Activated effector memory CD4-positive, alpha-beta T cell treated with Interleukin-2 at 50 U/mL for 16 hours (primary cell): ENCODE results near the gene CPNE1.
"Not testable (repeated sequence)": the region's sequence is repeated elsewhere in the genome, so short reads cannot be mapped to it uniquely, and the experiment has no call there.

ENCODE experiments used
- DNase-seq: peaks from one replicate; pipeline ENCODE4 v3.0.0-alpha.2; 2020

The CPNE1 gene

DNA sequence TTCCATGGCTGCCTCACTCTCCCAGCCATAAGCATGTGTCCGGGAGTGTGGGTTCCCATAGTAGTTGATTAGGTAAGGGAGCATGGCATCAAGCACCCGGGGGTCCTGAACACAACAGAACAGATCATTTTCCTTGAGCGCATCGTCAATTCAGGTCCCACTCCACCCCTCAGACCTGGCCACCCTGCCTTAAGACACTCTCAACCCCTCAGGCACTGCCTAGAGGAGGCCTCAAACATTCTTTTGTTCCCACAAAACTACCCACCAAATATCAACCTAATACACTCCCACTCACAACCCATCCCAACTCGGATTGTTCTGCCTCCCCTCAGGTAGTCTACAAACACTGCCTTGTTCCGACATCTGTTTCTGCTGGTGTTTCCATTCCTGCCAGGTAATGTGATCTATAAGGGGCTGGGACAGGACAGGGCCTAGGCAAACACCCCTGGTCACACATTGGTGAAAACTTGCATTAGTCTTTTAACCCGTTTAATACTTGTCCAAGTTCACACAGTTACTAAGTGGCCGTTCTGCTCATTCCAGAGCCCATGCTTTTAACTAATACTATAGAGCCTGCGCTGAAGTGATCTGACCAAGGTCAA, 33.1 kb upstream of the CPNE1 start:
- DNase-seq = no peak

DNA sequence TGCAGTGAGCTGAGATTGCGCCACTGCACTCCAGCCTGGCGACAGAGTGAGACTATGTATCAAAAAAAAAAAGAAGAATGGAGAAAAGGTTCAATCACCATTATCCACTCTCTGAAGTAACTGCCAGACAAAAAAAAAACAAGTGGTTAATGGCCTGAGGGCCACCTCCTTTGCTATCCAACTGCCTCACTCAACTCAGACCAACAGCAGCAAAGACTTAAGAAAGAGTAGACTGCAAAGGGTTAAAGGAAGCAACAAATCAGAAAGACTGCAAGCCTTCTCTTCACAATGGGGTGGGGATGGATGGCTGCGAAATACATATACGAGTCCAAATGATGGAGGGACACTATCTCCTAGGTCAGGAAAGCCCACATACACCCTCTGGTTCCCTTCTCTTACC, 31.3 kb upstream of the CPNE1 start:
- no peak for DNase-seq

DNA sequence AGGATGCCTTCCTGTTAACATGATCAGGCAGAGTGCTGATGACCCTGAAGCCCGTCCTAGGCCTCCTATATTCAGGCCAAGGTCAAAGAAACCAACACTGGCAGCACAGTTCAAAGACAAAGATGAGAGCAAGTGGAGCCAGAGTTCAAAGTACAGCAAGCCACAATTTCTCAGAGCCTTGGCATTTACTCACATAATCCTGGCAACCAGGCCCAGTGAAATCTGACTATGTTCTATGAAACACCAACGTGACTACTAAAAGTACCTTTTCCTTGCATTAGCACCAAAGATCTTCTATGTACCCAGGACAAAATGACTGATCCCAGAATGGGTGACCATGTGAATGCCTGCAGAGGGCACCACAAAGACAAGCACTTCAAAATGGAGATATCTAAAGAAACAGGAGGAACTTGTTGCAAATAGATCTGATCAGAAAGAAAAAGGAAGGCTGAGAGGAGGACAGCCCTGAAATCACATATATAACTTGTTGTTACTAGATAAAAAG, 30.6 kb upstream of the CPNE1 start:
- no peak for DNase-seq

DNA sequence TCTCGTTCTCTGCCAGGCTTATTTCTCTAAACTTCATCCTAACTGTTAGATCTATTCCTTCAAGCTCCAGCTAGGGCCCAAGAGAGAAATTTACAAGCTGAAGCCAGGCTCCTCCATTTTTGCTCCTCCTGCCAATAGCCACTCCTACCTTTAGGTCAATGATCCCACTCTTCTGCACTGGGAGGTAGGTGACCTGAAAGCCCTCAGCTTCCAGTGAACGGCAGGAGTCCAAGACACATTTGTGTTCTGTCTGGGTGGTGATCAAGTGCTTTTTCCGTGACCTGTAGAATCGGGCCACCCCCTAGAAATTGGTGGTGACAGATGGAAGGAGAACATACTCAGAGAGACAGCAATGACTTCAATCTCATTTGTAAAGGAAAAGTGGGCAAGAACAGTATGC, 25.6 kb upstream of the CPNE1 start:
- DNase-seq = no peak

DNA sequence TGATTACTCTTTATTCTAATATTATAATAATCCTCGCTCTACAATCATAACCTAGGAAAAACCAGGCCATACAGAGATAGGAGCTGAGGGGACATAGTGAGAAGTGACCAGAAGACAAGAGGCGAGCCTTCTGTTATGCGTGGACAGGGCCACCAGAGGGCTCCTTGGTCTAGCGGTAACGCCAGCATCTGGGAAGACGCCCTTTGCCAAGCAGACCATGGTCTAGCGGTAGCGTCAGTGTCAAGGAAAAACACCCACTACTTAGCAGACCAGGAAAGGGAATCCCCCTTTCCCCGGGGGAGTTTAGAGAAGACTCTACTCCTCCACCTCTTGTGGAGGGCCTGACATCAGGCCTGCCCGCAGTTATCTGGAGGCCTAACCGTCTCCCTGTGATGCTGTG, 22.2 kb upstream of the CPNE1 start:
- DNase-seq = not testable (repeated sequence)

DNA sequence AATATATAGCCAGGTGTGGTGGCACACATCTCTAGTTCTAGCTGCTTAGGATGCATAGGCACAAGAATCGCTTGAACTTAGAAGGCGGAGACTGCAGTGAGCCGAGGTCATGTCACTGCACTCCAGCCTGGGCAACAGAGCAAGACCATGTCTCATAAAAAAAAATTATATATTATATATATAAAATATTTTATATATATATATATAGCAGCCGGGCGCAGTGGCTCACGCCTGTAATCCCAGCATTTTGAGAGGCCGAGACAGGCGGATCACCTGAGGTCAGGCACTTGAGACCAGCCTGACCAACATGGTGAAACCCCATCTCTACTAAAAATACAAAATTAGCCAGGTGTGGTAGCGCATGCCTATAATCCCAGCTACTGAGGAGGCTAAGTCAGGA, 20.7 kb upstream of the CPNE1 start:
- DNase-seq = not testable (repeated sequence)

DNA sequence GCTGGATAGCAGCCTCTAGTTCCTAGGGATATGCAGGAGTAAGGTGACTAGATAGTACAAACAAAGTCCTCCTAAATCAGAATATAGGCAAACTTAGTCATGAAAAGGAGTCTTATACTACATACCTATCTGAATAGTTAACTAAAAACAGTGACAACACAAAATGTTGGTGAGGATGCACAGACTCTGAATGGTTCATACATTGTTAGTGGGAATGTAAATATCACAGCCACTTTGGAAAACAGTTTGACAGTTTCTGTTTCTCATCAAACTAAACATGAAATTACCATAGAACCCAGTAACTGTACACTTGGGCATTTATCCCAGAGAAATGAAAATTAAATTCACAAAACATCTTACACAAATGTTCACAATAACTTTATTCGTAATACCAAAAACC, 17.3 kb upstream of the CPNE1 start:
- no peak for DNase-seq

DNA sequence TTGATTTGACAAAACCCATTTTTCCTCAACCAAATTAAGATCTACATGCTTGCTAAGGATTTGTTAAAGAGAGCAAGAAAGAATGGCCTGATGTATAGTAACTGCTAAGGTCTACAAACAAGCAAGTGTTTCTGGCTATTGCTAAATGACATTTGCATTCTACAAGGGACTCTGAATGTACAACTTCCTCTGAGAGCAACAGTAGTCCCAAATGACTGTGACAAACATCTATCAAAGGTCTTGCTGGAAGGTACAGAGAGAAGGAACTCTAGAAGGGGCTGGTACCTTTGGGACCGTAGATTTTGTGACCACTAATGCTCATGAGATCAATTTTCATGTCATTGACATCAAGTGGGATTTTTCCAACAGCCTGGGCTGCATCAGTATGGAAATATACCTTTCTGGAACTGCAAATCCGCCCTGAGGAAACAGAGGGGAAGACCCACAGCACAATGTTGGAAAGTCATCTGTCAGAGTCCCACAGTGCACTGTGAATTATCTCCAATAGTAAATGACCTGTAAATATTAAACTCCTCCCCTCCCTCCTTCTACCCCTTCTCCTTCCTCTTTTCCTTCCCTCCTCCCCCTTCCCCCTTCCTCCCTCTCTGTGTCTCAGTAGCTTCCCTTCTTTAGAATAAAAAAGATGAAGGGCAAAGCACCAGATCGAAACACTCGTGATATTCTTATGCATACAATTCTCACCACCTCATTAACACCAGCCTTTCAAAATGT, 15.9 kb upstream of the CPNE1 start:
- no peak for DNase-seq

DNA sequence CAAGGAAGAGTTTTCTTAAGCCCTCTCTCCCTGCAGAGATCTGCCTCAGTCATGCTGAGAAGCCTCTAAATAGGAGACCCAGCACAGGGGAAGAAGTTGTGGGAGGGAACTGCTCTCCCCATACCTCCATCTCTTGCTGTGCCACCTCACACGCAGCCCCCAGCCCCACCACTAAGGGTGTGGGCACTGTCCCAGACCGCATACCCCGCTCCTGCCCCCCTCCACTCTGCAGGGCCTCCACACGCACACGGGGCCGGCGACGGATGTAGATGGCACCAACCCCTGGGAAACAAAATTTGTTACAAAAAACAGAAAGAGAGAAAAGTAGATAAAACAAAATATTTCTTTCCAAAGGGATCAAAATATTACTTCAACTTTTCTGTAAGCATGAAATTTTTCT, 10.2 kb upstream of the CPNE1 start:
- DNase-seq = no peak

DNA sequence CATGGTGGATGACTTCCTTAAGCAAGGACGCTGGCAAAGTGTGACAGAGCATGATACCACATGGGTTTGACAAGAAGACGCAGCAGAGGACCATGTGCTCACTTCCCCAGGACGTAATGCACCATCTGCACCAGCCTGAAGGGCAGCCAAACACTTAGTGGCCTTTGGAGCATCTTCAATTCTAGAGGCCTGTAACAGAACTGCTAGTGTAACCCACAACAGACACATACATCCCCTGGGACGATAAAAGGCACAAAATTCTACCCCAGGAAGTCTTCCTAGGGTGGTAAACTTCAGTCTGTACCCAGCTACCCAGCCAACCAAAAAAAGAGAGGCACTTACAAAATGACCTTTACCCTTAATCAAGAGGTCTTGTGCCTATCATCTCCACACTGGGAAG, 9.2 kb upstream of the CPNE1 start:
- no peak for DNase-seq

DNA sequence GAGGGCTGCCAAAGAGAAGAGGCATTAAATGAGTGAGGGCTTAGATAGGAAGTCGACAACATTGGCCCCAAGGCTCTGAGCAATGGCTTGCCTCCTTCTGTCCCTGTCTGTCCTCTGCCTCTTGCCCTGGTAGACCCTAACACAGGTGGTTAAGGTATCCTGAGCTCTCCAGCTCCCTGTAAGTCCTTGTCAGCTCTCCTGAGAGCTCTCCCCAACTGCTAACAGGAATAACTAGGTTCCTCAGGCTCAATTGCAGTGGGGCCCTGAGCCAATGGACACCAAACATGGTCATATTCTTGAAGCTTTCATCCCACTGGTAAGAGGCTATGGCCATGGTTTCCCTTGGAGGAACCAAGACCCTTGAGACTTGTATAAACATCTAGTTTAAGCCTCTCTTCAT, 5.0 kb upstream of the CPNE1 start:
- DNase-seq = no peak

DNA sequence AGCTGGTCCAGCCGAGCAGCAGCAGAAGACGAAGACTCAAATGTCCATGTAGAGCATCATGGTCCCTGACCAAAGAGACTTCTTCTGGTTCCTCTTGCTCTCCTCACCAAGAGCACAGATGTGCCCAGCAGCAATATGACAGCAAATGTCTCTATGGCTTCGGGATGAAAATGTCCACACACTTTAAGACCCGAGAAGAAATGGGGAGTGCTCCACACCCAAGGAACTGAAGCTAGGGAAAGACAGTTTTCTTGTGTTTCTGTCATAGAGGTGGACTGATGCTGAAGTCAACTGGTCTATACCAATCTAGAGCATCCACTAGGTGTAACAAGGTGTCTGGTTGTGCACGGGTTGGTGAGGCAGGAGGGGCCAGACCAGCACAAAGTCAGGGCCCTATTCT, 4.5 kb upstream of the CPNE1 start:
- DNase-seq = no peak

DNA sequence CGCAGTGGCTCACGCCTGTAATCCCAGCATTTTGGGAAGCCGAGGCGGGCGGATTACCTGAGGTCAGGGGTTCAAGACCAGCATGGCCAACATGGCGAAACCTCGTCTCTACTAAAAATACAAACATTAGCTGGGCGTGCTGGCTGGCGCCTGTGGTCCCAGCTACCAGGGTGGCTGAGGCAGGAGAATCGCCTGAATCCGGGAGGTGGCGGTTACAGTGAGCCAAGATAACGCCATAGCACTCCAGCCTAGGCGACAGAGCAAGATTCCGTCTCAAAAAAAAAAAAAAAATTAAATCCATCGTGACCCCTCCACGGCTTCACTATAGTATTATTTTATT, 1.2 kb upstream of the CPNE1 start:
- DNase-seq = no peak

DNA sequence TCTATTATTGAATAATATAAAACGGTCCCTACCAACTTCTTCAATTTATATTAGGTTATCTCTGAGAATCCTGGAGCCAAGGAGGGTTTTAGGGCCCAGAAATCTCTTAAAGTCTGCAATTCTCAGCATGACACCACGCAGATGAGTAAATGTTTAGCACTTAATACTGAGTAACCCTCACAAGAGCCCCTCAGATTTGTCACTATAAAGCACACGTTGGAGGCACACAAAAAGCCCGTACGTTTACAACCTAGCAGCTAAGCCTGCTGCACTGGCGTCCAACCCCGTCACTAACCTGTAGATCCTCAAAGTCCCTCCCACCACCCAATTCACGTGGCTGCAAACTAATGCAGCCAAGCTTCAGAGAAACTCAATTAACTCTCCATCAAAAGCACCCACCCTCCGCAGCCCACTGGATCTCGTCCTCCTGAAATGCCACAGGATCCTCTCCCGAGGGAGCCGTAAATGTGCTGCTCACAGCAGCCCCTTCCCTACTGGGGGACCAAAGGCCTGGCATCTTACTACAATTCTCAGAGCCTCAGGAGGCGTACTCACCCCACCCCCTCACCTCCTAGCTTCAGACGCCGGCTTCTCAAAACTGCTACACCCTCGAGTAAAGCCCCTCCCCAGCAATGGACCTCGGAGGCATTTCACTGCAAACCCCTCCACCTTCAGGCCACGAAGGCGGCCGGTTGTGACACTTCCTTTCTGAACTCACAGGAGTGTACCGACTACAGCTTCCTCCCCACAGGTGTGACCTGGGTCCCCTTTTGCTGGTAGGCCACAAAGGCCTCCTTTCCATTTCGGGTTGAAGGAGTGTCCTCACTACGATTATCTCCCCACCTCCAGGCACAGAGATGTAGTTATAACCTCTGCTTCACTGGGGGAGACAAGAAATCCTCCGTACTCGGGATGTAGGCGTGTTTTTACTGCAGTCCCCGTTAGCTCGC, 909 bp downstream of the CPNE1 start:
- peak; percentile 56 for DNase-seq

DNA sequence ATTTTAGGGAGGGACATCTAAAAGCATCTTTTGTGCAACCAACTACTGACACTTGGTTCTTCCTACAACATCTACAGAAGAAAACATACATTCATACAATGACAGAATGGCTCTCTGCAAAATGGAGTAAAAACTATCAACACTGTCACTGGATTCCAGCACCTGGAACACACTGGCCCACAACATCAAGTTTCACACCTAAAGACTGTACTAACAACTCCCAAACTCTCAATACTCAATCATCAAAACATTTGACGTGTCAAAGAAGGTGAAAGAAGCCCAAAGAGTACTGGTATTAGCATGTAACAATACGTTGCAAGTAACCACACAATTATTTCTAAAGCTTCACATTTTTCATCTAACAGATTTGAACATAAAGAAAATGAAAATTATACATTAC, 2.1 kb downstream of the CPNE1 start:
- no peak for DNase-seq

DNA sequence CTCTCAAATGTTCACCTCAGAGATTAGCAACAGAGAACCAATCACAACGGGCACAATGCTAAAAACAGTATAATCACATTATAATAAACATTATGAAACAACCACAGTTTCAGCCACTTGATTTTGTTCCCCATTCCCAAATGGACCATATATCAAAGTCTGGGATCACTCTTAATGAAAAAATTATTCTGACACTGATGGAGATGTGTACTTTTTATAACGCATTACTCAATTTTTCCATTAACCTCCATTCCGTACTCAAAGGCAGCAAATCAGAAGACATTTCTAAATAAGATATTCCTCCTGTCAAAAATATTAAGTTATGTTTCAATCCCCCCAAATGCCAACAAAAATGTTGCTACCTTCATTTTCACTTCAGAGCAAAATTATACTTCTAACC, 2.8 kb downstream of the CPNE1 start:
- DNase-seq = no peak

DNA sequence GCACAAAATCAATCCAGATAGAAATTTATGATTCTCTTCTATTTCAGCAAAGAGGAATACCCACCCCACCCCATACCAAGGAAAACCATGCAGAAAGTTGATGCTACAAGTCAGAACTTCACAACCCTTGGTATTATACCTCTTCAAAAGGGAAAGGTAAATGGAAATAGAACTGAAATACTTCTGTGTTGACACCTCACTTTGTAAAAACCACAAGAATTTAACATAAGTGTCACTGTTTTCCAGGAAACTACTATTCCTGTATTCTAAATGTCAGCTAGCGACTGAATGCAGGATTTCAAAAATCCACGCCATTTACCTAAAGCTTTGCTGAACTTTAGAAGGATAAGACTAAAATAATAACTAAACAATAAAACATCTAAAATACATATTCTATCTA, 3.6 kb downstream of the CPNE1 start:
- DNase-seq = no peak

DNA sequence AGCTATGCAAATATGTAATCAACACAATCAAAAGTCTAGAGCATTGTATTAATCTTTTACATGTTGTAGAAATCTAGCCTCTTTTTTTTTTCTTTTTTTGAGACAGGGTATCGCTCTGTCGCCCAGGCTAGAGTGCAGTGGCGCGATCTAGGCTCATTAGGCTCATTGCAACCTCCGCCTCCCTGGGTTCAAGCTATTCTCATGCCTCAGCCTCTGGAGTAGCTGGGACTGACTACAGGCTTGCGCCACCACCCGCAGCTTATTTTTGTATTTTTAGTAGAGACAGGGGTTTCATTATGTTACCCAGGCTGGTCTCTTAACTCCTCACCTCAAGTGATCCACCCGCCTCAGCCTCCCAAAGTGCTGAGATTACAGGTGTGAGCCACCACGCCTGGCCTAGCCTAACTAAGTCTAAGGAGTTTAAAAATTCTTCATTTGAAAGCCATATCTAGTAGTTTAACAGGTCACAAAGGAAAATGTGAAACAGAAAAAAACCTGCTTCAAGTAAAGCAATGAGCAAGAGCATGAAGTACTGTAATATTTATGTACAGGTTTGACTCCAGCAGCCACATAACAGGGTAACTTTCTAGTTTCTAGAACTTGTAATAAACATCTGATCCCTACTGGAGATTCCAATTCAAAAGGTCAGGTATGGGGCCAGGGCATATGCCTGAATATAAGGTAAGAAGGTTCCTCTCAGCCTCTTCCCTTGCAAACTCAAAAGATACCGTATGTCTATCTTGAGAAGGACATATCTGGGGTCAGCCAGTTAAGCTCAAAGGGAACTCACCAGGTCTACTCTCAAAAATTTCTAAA, 4.4 kb downstream of the CPNE1 start:
- no peak for DNase-seq

DNA sequence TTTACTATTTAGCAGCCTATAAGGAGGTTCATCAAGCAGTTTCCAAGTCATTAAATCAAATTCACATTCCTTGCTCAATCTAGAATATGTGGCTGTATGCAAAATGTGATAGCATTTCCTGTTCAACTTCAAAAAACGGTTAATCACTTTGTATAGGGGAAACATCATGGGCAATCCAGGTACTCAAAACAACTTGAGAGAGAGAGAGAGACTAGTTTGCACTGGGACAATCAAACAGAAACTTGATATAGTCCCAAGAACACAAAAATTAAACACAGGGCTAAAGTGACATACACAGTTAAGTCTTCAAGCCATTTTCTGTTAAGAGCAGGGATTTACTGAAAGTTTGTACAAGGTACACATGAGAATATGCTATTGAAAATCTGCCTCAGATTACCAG, 7.4 kb downstream of the CPNE1 start:
- no peak for DNase-seq

DNA sequence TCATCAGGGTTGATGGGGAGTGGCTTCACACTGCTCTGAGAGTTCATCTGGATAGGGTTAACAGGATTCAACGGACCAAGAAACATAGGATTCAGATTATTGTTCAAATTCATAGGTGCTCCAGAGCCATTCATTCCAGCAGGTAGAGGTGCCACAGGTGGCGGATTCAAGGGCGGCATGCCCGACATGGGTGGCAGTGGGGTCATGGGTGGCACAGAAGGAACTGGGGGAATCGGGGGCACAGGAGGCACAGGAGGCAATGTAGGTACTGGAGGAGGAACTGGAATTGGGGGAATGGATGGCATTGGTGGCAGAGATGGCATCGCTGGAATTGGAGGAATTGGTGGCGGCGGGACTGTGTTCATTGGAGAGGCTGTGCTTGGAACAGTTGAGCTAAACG, 10.3 kb downstream of the CPNE1 start:
- no peak for DNase-seq

DNA sequence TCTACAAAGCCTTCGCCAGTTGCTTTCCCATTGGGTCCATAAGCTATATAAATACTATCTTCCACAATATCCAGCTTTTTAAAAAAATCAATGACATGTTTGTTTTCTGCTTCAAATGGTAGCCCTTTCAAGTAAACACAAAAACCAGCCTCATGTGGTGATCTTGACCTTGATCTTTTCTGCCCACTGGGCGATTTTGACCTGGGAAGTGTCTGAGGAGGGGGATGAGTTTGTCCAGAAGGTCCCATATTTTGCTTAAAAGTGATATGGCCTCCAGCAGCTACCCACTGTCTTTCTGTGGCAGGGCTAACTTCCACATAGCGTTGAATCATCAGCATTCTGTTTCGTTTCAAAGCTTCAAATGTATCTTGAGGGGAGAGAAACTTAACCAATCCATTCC, 10.8 kb downstream of the CPNE1 start:
- no peak for DNase-seq

DNA sequence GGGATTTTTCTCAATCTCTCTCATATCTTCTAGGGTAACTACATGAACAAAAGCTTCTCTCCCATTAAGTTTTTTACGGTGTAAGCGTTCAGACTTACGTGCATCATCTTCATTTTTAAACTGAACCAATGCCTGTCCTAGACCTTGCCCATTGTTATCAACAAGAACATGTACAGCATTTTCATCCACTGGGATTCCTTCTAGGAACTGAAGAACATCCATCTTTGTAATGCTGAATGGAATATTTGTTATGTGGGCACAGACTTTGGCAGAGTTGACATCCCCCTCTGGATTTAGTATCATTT, 11.3 kb downstream of the CPNE1 start:
- no peak for DNase-seq
